H7 (cell line): ENCODE data around the gene SCYL3. TPM values are rescaled to one million over a fixed set of nuclear protein-coding genes. Genes with fewer than 3 reads are reported as not detected.
"Not testable (repeated sequence)": the region's sequence is repeated elsewhere in the genome, so short reads cannot be mapped to it uniquely, and the experiment has no call there.

Source experiments
- DNase-seq: peaks from one replicate; pipeline ENCODE4 v3.0.0; 2012
- H3K27me3 ChIP-seq: 2 replicates; pipeline ENCODE4 v1.6.0; 2011; ENCODE audit warnings: mild to moderate bottlenecking, low read length; ENCODE audit not compliant: control insufficient read depth, insufficient read depth
- H3K36me3 ChIP-seq: replicated peaks from 2 replicates; pipeline ENCODE4 v1.5.1; 2011; ENCODE audit warnings: low read length; ENCODE audit not compliant: control insufficient read depth, insufficient read depth
- H3K4me3 ChIP-seq: 2 replicates; pipeline ENCODE4 v1.5.1; 2011; ENCODE audit warnings: low read depth, mild to moderate bottlenecking, control low read depth, low read length, moderate library complexity; ENCODE audit not compliant: insufficient read depth
- total RNA-seq: library from RNA; depleted of rRNA; stranded (reverse); fragments of >200 nt; shearing (Covaris generic); gene quantifications from 2 replicates; pipeline ENCODE4 v1.2.3, GENCODE V29; 2014

Gene SCYL3
- total RNA-seq, 1 experiment from 2014 or later: 5.9 TPM

- no peaks in the 10 kb centered on the region for H3K36me3 ChIP-seq
- 0 out of 2 replicates have a peak, but pooled peaks cover 1% of the 10 kb centered on the region for H3K27me3 ChIP-seq
- H3K4me3 ChIP-seq: no peak overlapping the region
- peak; percentile 39 for DNase-seq
Measured at GRCh38 chr1:169890761-169891538, 2.7 kb downstream of the SCYL3 start.

- no peak for DNase-seq
- no peaks in the 10 kb centered on the region for H3K36me3 ChIP-seq
- 0 out of 2 replicates have a peak, but pooled peaks cover 1% of the 10 kb centered on the region for H3K27me3 ChIP-seq
- no peak overlapping the region for H3K4me3 ChIP-seq
Measured at GRCh38 chr1:169889871-169890270, 3.8 kb downstream of the SCYL3 start.

DNA sequence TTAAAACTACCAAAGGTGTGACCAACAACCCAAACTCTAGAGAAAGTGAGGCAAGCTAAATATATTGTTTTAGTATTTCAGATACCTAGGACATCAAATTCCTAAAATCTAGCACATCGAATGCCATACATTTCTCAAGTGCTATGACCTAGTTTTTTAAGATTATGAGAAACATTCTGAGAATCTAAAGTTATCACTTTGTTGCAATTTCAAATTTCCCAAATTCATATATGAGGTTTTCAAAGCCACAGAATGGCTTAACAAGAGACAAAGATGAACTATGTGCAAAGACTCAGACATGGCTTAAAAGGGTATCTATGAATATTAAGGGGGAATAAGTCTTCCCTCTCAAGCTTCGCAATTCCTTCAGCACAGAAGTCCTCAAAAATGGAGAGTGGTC, 6.8 kb downstream of the SCYL3 start:
- no peak for DNase-seq
- H3K36me3 ChIP-seq: no peaks in the 10 kb centered on the region
- H3K4me3 ChIP-seq: no peak overlapping the region
- H3K27me3 ChIP-seq: 0 out of 2 replicates have a peak, but pooled peaks cover 1% of the 10 kb centered on the region

- no peaks in the 10 kb centered on the region for H3K36me3 ChIP-seq
- no peak for DNase-seq
Measured at GRCh38 chr1:169886422-169886821, 7.3 kb downstream of the SCYL3 start.

DNA sequence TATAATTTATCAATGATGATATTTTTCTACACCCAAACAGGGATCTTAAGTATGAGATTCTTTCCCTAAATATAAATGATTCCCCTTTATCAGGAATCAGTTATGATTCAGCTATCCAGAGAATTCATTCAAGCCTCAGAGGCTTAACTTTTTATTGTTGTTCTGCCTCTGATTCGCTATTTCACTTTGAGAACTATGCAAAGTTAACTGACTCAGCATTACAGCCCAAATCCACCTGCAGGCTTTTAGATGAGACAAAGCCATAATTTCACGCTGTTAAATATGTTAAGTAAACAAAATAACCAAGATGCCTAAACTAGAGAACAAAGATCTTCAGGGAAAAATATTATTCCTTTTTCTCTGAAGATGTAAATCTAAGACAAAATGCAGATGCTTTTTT, 8.5 kb downstream of the SCYL3 start:
- Histone ChIP-seq H3K4me3 (no peak overlapping the region), H3K27me3 (no peaks in the 10 kb centered on the region), H3K36me3 (no peaks in the 10 kb centered on the region)
- DNase-seq: no peak

More at GRCh38 chr1:169886422-169886821, 7.3 kb downstream of the SCYL3 start:
- Histone ChIP-seq H3K27me3 (0 out of 2 replicates have a peak, but pooled peaks cover 1% of the 10 kb centered on the region), H3K4me3 (no peak overlapping the region)

DNA sequence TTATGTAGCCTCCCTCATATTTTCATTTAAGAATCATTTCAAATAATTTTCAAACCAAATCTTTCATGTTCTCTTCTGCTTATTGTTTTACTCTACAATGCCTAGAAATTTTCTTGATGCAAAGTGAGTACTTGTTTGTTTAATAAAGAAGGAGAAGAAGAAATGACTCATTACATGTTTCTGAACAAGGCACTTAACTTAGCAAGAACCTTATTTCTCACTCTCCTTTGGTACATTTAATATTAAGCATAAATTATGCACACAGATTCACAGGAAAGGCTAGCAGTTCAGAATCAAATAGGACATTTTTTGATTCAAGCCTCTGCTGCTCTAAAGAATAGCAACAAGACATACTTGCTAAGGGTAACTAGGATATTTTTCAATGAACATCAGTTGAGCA, 9.1 kb downstream of the SCYL3 start:
- H3K27me3 ChIP-seq: no peaks in the 10 kb centered on the region
- no peak for DNase-seq
- H3K36me3 ChIP-seq: no peaks in the 10 kb centered on the region
- H3K4me3 ChIP-seq: no peak overlapping the region

GRCh38 chr1:169882039-169882511, 11.6 kb downstream of the SCYL3 start:
- no peaks in the 10 kb centered on the region for H3K36me3 ChIP-seq
- H3K4me3 ChIP-seq: no peak overlapping the region
- DNase-seq: no peak
- no peaks in the 10 kb centered on the region for H3K27me3 ChIP-seq

DNA sequence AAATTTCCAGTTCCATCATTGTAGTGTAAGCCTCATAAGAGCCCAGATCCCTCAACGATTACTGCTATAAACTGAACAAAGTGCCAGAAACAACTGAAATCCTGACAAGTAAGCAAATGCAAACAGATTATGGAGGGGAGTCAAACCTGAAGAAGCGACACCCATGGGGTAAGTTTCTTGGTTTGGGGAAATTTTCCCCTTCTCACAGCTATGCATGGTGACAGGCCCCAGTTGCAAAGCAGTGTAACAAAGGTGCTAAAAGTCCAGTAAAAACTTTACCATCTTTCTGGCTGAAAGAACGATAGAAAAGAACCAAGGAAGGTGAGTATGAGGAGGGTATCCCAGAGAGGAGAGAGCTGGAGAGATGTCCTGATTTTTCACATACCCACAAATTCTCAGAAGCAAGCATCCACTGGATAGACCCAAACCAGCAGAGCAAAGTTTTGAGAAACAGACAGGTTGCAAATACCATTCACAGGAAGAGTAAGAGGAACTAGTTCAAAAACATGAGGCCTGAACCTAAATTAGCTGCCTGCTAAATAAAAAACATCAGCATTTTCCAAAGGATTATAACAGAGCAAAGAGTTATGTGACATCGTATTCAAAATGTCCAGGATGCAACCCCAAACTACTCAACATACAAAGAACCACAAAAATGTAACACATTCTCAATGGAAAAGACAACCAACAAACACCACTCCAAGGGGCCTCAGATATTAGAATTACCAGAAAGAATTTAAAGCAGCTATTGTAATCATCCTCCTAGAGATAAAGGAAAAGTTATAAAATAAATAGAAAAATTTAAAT, 14.5 kb downstream of the SCYL3 start:
- DNase-seq: no peak
- H3K36me3 ChIP-seq: peaks cover 3% of the 10 kb centered on the region
- H3K4me3 ChIP-seq: no peak overlapping the region
- no peaks in the 10 kb centered on the region for H3K27me3 ChIP-seq

- H3K4me3 ChIP-seq: no peak overlapping the region
- H3K27me3 ChIP-seq: no peaks in the 10 kb centered on the region
- no peak for DNase-seq
- peaks cover 5% of the 10 kb centered on the region for H3K36me3 ChIP-seq
Measured at GRCh38 chr1:169878498-169878897, 15.2 kb downstream of the SCYL3 start.

- H3K36me3 ChIP-seq: peaks cover 11% of the 10 kb centered on the region
- DNase-seq: no peak
- no peaks in the 10 kb centered on the region for H3K27me3 ChIP-seq
- no peak overlapping the region for H3K4me3 ChIP-seq
Measured at GRCh38 chr1:169877800-169878491, 15.8 kb downstream of the SCYL3 start.

- no peak for DNase-seq
- Histone ChIP-seq H3K4me3 (no peak overlapping the region), H3K27me3 (no peaks in the 10 kb centered on the region), H3K36me3 (peaks cover 20% of the 10 kb centered on the region)
Measured at GRCh38 chr1:169874229-169874628, 19.5 kb downstream of the SCYL3 start.

DNA sequence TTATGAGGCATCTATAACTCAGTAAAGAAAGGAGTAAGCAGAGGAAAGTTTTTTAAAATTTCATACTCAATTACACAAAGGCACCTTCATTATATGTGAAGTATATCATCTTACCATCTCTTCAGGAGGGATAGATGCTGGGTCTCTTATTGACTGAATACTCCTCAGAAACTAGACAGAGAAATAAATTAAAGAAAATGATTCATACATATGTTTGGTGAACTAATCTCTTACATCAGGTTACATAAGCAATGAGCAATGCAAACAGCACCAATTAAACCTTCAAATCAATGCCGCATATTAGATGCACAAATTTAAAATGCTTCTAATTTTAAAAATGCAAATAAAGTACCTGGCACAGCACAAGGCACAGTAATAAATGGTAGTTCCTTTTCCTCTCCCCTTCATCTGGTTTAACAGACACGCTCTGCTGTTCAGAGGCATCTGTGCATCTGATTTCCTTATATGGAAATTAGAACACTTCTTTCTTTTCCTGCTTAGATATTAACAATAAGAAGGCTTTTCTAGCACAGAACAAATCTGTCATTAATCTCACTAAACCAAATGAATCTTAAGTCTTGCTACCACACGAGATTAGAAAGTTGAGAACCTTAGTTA, 20.0 kb downstream of the SCYL3 start:
- Histone ChIP-seq H3K27me3 (no peaks in the 10 kb centered on the region), H3K36me3 (peaks cover 22% of the 10 kb centered on the region), H3K4me3 (no peak overlapping the region)
- DNase-seq: no peak

DNA sequence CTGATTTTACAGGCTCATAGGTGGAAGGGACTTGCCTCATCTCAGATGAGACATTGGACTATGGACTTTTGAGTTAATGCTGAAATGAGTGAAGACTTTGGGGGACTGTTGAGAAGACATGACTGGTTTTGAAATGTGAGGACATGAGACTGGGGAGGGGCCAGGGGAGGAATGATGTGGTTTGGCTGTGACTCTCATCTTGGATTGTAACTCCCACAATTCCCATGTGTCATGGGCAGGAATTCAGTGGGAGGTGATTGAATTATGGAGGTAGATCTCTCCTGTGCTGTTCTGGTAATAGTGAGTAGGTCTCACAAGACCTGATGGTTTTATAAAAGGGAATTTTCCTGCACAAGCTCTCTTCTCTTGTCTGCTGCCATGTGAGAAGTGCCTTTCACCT, 20.8 kb downstream of the SCYL3 start:
- peaks cover 22% of the 10 kb centered on the region for H3K36me3 ChIP-seq
- no peak for DNase-seq
- H3K27me3 ChIP-seq: no peaks in the 10 kb centered on the region
- no peak overlapping the region for H3K4me3 ChIP-seq

DNA sequence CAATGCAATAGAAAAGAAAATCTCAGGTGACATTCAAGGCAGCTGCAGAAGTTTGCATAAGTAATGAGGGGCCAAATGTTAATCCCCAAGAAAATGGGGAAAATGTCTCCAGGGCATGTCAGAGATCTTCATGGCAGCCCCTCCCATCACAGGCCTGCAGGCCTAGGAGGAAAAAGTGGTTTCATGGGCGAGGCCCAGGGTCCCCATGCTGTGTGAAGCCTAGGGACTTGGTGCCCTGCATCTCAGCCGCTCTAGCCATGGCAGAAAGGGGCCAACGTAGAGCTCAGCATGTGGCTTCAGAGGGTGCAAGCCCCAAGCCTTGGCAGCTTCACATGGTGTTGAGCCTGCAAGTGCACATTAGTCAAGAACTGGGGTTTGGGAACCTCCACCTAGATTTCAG, 21.7 kb downstream of the SCYL3 start:
- not testable (repeated sequence) for DNase-seq, H3K4me3 ChIP-seq, H3K27me3 ChIP-seq
- H3K36me3 ChIP-seq: peaks cover 24% of the 10 kb centered on the region
